NB4 (cell line): ENCODE measurements around the gene CACYBP.

Experiments used
- DNase-seq: peaks from one replicate; pipeline ENCODE4 v3.0.0; 2010; ENCODE audit warnings: low read depth
- H3K4me3 ChIP-seq: one replicate; pipeline ENCODE4 v1.5.1; 2011; ENCODE audit warnings: mild to moderate bottlenecking, low read depth, low read length, moderate library complexity
- MYC ChIP-seq: IDR thresholded peaks from 2 replicates; pipeline ENCODE4 v1.6.1; 2011; ENCODE audit warnings: low read depth, low read length
- POLR2A ChIP-seq: IDR thresholded peaks from 2 replicates; pipeline ENCODE4 v1.6.1; 2011; ENCODE audit warnings: mild to moderate bottlenecking; ENCODE audit not compliant: insufficient read length; ENCODE audit errors: extremely low read depth
- TF ChIP-seq, protein P1 (sequence below): IDR thresholded peaks from 2 replicates; pipeline ENCODE4 v1.6.1; 2011; ENCODE audit warnings: low read depth, low read length
- TF ChIP-seq, protein P2 (sequence below): IDR thresholded peaks from one replicate; pipeline ENCODE4 v1.5.1; 2012; ENCODE audit warnings: low read depth, low read length

Gene CACYBP

DNA sequence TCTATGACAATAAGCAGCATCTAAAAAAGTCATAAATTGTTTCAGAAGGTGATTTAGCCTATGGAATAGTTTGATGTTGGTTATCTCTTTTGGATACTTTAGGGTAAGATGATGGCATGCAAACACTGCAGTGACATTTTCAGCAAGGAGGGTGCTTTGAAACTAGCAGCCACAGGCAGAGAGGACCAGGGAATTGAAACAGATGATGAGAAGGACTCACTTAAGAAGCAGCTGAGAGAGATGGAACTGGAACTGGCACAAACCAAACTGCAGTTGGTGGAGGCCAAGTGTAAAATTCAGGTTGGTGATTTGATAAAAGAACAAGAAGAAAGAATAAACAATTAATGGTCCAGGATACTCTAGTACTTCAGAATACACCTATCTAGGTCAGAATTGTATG, 11.2 kb upstream of the CACYBP start:
- H3K4me3 ChIP-seq, result no peak overlapping the region
- DNase-seq, result no peak
- TF ChIP-seq, protein P1, sequence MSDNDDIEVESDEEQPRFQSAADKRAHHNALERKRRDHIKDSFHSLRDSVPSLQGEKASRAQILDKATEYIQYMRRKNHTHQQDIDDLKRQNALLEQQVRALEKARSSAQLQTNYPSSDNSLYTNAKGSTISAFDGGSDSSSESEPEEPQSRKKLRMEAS, result no peak
- no peak for TF ChIP-seq POLR2A
- TF ChIP-seq, protein P2, sequence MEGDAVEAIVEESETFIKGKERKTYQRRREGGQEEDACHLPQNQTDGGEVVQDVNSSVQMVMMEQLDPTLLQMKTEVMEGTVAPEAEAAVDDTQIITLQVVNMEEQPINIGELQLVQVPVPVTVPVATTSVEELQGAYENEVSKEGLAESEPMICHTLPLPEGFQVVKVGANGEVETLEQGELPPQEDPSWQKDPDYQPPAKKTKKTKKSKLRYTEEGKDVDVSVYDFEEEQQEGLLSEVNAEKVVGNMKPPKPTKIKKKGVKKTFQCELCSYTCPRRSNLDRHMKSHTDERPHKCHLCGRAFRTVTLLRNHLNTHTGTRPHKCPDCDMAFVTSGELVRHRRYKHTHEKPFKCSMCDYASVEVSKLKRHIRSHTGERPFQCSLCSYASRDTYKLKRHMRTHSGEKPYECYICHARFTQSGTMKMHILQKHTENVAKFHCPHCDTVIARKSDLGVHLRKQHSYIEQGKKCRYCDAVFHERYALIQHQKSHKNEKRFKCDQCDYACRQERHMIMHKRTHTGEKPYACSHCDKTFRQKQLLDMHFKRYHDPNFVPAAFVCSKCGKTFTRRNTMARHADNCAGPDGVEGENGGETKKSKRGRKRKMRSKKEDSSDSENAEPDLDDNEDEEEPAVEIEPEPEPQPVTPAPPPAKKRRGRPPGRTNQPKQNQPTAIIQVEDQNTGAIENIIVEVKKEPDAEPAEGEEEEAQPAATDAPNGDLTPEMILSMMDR, result no peak
- TF ChIP-seq MYC, result no peak

DNA sequence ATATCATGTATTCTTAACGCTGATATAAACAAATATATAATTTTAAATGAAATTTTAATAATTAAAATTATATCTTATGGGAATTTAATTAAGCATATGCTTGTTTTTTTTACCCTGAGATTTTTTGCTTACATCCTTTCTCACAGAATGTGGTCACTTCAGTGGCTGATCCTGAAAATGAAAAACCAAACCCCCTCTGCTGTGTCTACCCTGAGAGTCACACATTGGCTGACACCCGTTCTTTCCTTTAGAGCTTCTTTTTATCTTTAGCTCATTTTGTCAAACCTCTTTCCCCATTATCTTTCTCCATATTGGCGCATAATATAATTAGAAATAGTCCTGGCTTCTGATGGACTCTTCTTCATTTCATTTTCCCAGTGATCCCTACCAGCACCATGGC, 10.8 kb upstream of the CACYBP start:
- TF ChIP-seq MYC (no peak), POLR2A (no peak)
- TF ChIP-seq, protein P1, result no peak
- TF ChIP-seq, protein P2, result no peak
- no peak overlapping the region for H3K4me3 ChIP-seq
- DNase-seq, result no peak

DNA sequence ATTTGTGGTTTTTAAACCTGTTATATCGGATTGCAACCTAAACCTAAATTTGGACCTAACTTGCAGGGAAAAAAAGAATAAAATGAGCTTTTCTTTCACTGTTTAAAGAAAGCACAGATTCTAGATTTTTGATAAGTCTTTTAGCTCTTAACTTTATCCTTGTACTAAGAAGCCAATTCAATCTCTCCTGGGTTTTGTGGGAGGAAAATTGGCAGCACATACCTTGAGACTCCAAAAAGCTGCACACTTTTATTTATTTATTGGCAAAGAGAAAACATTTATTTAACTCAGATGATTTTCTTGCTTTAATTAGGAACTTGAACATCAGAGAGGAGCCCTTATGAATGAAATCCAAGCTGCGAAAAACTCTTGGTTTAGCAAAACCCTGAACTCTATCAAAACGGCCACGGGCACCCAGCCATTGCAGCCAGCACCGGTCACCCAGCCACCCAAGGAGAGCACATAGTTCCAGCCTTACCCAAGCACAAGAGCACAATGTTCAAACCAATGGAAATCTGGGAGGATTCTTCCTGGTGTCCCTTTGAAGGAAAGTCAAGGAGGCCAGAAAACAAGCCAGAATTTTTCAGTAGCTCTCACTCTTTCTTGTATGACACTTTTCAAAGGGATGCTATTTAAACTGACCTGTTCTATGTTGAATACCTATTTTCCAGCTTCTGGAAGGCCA, 10.1 kb upstream of the CACYBP start:
- TF ChIP-seq, protein P2, result no peak
- TF ChIP-seq POLR2A (no peak), MYC (no peak)
- TF ChIP-seq, protein P1, result no peak
- H3K4me3 ChIP-seq, result peak overlapping the region; percentile 71
- DNase-seq, result no peak

DNA sequence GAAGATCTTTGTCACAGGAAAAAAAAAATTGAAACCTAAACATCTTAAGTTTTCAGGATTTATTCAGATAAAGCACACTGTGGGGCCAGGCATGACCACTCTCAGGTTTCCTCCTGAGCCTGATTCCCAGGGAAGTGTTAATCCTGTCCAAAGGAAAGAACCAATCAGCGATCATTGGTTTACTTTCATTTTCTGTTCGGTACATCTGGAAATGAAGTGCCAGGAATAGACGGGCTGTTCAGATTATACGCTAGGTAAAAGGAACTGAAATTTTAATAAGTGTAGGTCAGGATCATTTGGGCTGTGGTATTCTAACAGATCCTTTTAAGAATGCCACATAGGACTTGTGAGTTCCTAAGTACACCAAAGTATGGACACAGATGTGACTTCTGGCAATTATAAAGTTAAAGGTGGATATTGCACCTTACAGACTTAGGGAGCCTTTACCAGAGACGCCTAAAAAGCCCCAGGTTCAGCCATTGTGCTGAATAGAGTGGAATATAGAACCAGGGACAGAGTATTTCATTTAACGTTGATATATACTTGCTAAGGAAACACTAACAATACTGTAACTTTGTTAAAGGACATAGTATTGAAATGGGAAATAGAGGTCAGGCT, 9.3 kb upstream of the CACYBP start:
- TF ChIP-seq, protein P2, result no peak
- TF ChIP-seq MYC, result no peak
- no peak for TF ChIP-seq POLR2A
- TF ChIP-seq, protein P1, result no peak

DNA sequence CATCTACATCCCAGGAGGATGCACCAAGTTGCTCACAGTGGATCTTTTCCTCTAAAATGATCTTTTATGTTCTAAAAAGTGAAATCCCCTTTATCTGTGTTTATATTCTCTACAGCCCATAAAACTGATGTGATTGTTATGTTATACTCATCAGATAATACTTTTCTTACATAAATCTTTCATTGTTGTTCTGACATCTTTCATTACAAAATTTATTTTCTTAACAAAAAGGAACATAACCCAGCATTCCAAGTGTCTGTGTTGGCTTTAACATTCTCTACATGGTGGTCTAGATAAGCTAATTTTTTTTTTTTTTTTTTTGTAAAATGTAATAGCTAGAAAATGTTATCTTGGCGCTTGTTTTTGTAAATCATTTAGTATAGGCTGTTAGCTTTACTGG, 8.3 kb upstream of the CACYBP start:
- DNase-seq, result no peak
- no peak for TF ChIP-seq MYC
- TF ChIP-seq, protein P2, result no peak
- TF ChIP-seq, protein P1, result no peak
- no peak for TF ChIP-seq POLR2A
- no peak overlapping the region for H3K4me3 ChIP-seq

More for the DNA sequence above, 9.3 kb upstream of the CACYBP start:
- DNase-seq, result peak; percentile 60
- H3K4me3 ChIP-seq, result peak overlapping the region; percentile 71

DNA sequence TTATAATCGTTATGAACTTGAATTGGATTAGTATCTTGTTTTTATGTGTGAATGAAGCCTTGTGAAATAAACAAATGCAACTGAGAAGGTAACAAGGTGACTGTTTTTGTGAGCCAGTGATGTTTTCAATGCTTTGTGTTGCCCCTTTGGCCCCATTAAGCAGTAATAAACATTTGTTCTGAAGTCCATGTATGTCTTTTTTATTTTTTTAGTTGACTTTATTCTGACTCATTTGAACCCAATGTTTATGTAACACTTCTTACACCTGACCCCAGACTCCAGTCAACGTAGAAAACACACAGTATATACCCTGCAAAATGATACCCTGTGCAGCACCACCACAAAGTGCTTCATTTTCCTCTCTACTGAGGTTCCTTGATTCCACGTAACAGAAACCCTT, 4.6 kb upstream of the CACYBP start:
- no peak overlapping the region for H3K4me3 ChIP-seq
- TF ChIP-seq POLR2A (no peak), MYC (no peak)
- TF ChIP-seq, protein P1, result no peak
- TF ChIP-seq, protein P2, result no peak
- DNase-seq, result no peak
